T-helper 1 cell treated with Interleukin-12 subunit alpha and Interleukin-12 subunit beta and Interleukin-4 antibody, amounts not matched to agents 30 ng/mL and 1 ng/mL, for 36 hours (primary cell): ENCODE results near the gene TPI1. TPM values are rescaled to one million over a fixed set of nuclear protein-coding genes. Genes with fewer than 3 reads are reported as not detected.

Experiments used
- intact Hi-C: fragments of 100-400 bp; cut with micrococcal nuclease; formaldehyde crosslinking; loops from one replicate; pipeline ENCODE4 v1.15.1; 2024
- total RNA-seq: library from RNA; stranded (reverse); gene quantifications from 2 replicates; pipeline ENCODE4 v1.2.3, GENCODE V29; 2022

The TPI1 gene
- total RNA-seq, 1 donor from 2014 or later: 913 TPM

GRCh38 chr12:6827982-6828780, 39.1 kb upstream of the TPI1 start, which contains the start of gene P3H3:
P3H3 (plus strand) TSS chr12:6828407; CDS start chr12:6828441, 34 bp downstream.
- intact Hi-C loops: loop anchor here (2.0 kb wide), 1 partner anchor 259 kb away; the partner anchor contains the start of gene NOP2

- intact Hi-C loops: loop anchor here (2.0 kb wide), 1 partner anchor 260 kb away; the partner anchor contains the start of gene NOP2
Measured at GRCh38 chr12:6828781-6829535, 38.4 kb upstream of the TPI1 start.

DNA sequence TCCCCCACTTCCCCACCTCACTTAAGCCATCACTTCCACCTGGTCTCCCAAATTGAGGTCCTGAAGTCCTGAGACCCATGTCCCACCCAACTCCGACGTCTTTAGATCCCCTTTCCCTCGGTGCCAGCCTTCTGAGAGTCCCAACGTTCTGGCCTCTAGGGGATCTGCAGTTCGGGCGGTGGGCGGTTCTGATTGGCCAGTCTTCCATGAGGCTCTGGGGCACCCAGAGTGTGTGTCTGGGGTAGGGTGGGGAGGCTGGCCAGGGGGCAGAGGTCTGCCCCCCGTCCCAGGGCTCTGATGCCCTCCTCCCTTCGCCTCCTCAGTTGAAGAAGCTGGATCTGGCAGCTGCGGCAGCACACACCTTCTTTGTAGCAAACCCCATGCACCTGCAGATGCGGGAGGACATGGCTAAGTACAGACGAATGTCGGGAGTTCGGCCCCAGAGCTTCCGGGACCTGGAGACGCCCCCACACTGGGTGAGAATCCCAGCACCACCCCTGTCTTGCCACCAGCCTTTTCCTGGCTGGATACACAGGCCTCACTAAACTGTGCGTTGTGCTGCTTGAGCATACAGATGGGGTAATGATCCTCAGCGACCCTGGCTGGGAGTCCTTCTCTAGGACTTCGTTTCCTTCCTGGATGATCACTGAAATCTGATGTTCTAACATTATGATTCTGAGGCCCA, 37.7 kb upstream of the TPI1 start:
- intact Hi-C loops: loop anchor here (2.0 kb wide), 1 partner anchor 261 kb away; the partner anchor contains the start of gene NOP2

GRCh38 chr12:6830286-6830890, 36.9 kb upstream of the TPI1 start:
- intact Hi-C loops: no loop called here

DNA sequence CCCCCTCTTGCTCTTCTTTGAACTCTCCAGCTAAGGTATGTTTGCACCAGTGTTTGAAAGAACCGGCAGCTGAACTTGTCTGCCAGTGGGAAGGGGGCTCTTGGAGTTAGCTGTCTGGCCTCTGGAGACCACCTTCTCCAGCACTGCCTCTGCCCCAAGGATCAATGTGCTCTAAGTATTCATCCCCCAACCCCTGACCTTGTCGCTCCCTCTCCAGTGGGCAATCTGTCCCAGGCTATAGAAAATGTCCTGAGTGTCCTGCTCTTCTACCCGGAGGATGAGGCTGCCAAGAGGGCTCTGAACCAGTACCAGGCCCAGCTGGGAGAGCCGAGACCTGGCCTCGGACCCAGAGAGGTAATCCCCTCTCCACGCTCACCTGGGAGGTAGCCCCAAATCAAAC, 36.3 kb upstream of the TPI1 start:
- intact Hi-C loops: no loop called here

GRCh38 chr12:6831450-6831995, 35.8 kb upstream of the TPI1 start:
- intact Hi-C loops: no loop called here

DNA sequence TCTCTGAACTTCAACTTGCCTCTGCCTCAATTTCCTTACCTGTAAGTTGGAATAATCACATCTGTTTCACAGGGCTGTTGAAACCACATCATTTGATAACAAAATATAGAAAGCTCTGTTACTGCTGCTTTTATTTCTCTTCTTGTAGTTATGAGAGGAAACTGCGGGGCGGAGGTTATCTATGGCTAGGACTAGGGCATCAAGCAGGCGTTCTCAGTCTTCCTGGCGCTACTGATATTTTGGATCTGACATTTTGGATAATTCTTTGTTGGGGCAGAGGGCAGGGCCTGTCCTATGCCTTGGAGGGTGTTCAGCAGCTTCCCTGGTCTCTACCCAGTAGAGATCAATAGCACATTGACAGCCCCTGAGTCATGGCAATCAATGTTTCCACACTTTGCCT, 35.2 kb upstream of the TPI1 start:
- intact Hi-C loops: no loop called here

- intact Hi-C loops: no loop called here
Measured at GRCh38 chr12:6833189-6833890, 34.0 kb upstream of the TPI1 start.

DNA sequence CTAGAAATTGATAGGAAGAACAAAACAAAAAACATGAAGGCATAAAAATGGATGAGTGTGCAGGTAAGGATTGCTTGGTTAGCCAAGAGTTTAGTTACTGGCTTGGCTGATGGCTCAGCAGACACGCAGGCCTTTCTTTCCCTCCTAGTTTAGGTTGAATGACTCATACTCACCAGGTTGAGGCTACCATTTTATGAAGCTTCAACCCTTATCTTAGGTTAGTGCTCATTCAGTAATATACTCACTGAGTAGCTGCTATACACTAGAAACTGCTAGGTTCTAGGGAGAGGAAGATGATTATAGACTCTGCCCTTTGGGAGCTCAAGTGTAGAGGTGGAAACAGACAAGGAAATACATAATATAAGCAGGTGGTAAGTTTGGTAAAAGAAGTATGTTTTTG, 33.1 kb upstream of the TPI1 start:
- intact Hi-C loops: loop anchor here (2.0 kb wide), 1 partner anchor 145 kb away; the partner anchor contains the start of gene ZNF384

DNA sequence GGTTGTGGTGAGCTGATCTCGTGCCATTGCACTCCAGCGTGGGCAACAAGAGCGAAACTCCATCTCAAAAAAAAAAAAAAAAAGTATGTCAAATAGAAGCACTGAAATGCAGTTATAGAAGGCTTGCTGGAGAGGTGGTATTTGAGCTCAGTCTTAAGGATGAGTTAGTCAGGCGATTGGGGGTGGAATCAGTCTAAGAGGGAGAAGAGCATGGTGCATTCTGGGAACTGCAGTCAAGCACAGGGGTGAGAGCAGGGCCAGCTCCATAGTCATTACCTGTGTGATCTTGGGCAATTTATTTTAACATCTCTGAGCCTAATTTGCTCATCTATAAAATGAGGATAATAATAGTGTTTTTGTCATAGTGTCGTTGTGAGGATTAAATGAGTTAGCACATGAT, 32.5 kb upstream of the TPI1 start:
- intact Hi-C loops: loop anchor here (1.0 to 2.0 kb wide), 4 partner anchors 16 to 218 kb away; partner anchors contain the start of genes CDCA3, MLF2 and ZNF384

GRCh38 chr12:6836851-6837250, 30.5 kb upstream of the TPI1 start:
- intact Hi-C loops: no loop called here

DNA sequence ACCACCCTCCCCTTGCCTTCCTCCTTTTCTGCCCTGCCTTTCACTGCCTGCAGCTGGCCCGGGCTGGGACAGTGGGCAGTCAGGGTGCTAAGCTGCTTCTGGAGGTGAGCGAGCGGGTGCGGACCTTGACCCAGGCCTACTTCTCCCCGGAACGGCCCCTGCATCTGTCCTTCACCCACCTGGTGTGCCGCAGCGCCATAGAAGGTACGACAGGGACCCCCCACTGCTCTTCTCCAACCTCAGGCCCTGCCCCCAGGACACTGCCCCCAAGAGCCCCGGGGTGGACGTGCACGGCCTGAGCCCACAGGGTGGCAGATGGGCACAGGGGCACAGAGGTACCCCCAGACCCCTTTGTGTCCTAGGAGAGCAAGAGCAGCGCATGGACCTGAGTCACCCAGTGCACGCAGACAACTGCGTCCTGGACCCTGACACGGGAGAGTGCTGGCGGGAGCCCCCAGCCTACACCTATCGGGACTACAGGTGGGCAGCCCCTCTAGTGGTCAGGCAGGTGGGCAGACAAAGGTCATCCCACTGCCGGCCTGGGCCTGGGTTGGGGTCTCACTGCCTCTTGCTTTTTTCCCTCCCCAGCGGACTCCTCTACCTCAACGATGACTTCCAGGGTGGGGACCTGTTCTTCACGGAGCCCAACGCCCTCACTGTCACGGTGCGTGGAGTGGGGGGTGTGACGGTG, 29.8 kb upstream of the TPI1 start:
- intact Hi-C loops: no loop called here

- intact Hi-C loops: no loop called here
Measured at GRCh38 chr12:6838854-6839253, 28.5 kb upstream of the TPI1 start.

DNA sequence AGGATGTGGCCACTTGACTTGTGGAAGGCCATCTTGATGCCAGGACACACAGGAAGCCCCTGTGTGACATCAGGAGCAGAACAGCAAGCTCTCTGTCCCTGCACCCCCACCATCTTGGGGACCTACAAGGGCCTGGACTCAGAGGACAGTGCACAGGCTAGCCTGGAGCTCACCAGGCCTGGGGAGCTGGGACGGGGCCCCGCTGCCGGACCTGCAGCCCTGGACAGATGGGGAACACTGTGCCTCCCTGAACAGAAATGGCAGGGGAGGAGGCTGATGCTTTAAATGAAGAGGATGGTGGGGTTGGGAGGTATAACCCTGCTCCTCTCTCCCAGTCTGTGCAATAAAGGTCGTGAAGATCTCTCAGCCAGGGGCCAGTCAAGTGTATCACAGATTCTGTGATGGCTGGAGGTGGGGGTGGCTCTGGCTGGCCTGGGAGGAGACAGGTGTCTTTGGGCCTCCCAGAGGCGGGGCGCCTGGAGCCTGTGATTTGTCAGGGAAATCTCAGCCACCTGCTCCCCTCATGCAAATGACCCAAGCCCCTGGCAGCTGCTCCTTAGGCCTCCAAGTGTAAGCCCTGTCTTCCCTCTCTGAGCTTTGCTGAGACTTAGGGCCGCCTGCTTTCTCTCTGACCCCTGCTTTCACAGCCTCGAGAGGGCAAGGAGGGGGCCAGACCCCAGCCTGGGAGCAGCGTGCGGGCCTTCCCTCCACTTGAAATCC, 27.7 kb upstream of the TPI1 start:
- intact Hi-C loops: no loop called here

DNA sequence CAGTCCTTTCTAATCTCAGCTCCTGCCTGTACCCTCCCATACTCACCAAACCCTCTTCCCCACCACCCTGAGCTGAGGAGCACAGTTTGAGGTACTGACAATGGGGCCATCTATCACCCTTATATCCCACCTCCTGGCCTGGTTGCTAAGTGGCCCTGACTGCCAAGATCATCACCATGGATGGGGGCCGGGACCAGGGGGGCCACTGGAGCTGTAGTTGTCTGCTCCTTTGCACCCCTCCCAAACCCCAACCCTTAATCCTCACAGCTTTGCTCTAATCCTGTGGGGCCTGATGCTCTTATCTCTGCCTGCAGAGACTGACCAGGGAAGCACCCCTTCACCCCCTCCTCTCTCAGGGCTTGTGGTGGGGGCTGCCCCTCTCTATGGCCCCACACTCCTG, 27.0 kb upstream of the TPI1 start:
- intact Hi-C loops: no loop called here

GRCh38 chr12:6840761-6841515, 26.4 kb upstream of the TPI1 start, which contains the start of gene GNB3:
GNB3 (plus strand) TSS chr12:6840925; CDS start chr12:6841288, 363 bp downstream.
- intact Hi-C loops: no loop called here

DNA sequence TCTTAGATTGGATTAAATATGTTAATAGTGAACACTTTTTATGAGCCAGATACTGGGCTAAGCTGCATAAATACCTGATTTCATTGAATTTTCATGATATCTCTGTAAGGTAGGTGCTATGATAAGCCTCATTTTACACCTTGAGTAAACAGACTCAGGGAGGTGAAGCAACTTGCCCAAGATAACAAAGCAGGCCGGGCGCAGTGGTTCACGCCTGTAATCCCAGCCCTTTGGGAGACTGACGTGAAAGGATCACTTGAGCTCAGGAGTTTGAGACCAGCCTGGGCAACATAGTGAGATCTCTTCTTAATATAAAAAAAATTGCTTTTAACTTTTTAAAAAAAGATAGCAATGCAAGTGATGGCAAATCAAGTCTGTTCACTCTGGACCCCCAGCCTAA, 25.3 kb upstream of the TPI1 start:
- intact Hi-C loops: no loop called here
